ENCODE data around the gene RNF169. TPM values are rescaled to one million over a fixed set of nuclear protein-coding genes. Genes with fewer than 3 reads are reported as not detected.
"Not testable (repeated sequence)": the region's sequence is repeated elsewhere in the genome, so short reads cannot be mapped to it uniquely, and the experiment has no call there.

The RNF169 gene
- total RNA-seq, 1 experiment from 2014 or later, result 5.1 TPM

DNA sequence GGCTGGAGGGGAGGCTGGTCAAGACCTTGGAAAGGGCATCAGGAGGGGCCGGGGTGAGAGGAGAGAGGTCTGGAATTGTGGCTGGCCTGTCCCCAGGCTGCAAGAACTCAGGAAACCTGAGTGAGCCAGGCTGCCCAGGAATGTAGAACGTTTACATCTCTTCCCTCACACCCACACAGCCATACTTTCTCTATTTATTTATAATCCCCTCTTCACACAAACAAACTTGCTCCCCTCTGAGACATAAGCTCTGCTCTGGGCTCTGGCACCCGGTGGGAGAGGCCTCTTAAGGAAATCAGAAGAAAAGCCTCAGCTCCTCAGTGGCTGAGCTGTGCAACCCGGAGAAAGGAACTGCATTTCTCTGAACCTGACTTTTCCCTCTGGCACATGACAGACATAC, 22.9 kb upstream of the RNF169 start:
- no peak for DNase-seq (ENCODE audit: low read depth)
- in situ Hi-C loops (cut with HindIII; ENCODE audit: low pct_unique_long_range_greater_than_20kb, low sequenced_read_pairs), result no loop called here

DNA sequence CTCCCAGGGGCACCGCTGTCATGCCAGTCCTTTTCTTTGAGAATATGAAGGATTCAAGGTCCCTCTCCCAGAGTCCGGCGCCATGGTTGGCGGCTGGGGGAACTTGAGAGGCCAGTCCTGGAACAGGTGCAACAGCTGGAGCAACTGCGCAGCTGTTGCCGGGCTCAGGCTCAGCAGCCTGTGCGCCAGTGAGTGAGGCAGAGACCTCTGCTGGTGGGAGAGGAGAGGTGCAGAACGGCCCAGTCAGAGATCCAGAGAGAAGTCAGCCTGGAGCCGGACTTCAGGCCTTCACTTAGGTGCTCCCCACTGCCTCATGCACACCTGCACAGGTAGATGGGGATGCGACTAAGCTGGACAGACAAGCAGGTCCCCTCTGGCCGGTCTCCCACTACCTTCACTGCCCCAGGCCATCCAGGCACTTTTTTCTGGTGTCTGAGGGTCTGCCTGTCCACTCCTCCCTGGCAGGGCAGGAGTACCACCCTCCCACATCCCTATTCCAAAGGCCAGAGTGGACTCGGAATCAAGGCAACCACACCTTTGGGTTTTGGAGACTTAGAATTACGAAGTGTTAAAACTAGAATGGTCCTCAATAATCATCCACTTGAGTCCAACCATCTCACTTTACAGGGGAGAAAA, 22.0 kb upstream of the RNF169 start:
- in situ Hi-C loops (cut with HindIII; ENCODE audit: low pct_unique_long_range_greater_than_20kb, low sequenced_read_pairs), result no loop called here
- DNase-seq (ENCODE audit: low read depth), result peak; percentile 26

DNA sequence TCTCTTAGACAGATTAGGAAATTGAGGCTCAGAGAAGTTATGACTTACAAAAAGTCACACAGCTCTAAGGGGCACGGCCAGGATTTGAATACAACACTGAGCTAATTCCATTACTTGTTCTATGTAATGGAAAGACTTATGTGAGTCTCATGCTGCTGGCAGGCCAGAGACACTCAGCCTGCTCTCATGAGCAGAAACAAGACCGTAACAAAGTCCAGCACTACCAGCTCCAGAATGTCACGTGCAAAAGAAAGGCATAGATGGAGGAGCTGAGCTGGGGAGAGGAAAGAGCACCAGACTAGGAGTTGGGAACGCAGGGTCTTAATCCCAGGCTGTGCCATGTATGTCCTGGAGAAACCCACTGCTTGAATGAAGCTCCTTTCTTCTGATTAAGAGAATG, 19.3 kb upstream of the RNF169 start:
- in situ Hi-C loops (cut with HindIII; ENCODE audit: low pct_unique_long_range_greater_than_20kb, low sequenced_read_pairs), result no loop called here

DNA sequence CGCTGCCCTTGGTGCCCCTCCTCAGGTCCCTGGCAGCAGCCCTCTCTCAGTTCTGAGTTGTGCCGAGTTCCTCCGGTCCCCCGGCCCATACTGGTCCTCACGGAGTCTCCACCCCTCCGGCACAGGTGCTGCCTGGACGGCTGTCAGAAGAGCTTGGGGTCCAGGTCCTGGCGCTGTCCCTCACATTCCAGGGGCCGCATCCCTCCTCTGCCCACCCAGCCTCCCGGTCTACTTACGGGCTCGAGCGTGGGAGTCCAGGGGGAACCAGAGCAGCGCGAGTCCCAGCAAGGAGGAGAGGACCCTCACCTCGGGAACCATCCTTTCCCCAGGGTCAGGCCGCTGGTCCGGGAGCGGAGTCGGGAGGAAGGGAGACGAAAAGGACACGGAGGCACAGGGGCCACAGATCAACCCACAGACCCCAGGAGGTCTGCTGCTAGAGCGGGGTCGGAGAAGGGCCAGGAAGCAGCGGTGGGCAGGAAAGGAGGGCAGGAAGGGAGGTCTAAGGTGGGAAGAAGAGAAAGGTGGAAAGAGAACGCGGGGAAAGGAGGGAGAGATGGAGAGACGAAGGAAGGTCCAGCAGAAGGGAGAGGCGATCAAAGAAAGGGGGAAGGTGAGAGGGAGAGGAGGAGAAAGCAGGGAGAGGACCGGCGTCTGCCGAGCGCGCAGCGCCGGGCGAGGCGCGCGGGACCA, 17.9 kb upstream of the RNF169 start:
- in situ Hi-C loops (cut with HindIII; ENCODE audit: low pct_unique_long_range_greater_than_20kb, low sequenced_read_pairs), result no loop called here
- DNase-seq (ENCODE audit: low read depth), result no peak

More for the DNA sequence above, 19.3 kb upstream of the RNF169 start:
- no peak for DNase-seq (ENCODE audit: low read depth)

DNA sequence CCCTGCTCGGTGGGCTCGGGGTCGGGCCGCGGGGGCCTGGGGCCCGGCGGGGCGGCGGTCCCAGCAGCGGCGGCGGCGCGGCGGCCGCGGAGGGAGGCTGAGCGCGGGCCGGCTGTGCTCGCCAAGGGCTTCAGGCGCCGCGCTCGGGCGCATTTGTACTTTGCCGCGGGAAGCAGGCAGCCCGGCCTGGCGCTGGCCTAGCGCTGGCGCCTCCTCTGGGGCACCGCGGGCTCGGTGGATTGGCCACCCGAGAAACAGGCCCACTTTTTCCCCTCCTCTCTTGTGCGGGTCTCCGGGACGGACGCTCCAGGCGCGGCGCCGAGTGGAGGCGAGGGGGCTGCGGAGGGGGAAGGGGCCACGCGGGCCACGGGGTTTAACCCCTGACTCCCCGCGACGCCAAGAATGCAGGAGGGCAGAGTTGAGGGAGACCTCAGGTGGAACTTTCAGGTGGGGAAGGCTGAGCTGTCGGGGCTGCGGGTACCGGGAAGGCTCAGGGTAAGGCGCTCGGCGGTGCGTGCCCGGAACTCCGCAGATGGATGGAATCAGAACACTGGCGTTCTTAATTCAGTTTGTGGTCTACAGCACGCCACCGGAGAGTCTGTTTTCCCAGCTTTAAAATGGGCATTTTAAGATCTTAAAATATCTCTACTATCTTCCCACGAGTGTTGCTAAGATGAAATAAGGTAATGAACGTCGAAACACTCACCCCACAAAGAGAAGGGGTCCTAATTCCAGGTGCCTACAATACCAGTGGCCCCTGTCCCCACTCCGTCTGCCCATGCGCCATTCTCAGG, 17.2 kb upstream of the RNF169 start, which contains the start of gene CHRDL2:
Gene CHRDL2, minus strand, starts transcription at position 126 of the 794 bp plus-strand sequence. CDS start 538 bp downstream, outside the sequence.
- in situ Hi-C loops (cut with HindIII; ENCODE audit: low pct_unique_long_range_greater_than_20kb, low sequenced_read_pairs), result no loop called here
- DNase-seq (ENCODE audit: low read depth), result no peak

DNA sequence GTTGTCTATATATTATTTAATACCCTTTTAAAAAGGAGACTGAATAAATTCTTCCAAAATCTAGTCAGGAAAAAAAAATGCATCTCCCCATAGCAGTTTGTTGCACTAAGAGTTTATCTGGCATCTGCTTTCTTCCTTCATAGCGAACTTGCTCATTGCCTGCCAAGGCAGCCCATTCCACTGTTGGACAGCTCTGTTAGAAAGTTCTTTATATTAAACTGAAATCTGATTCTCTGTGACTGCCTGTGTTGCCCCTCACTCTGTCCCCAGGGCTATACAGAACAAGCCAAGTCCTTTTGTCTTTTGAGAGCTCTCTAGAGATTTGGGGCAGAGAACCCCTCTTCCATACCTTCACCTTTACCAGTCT, 14.1 kb upstream of the RNF169 start:
- no peak for DNase-seq (ENCODE audit: low read depth)
- in situ Hi-C loops (cut with HindIII; ENCODE audit: low pct_unique_long_range_greater_than_20kb, low sequenced_read_pairs), result no loop called here

GRCh38 chr11:74735365-74735928, 13.2 kb upstream of the RNF169 start:
- no peak for DNase-seq (ENCODE audit: low read depth)

DNA sequence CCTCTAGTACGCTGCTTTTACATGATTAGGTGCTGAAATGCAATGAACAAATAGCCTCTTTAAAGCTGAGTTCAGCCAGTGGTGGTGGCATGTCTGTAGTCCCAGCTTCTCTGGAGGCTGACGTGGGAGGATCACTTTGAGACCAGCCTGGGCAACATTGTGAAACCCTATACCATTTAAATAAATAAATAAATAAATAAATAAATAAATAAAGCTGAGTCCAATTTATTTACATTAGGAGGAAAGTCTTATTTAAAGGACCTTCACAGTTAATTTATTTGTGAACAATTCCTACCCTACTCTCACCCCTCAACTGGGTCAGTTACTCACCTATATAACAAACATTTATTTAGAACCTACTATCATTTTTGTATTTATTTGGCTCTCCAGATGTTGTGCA, 12.6 kb upstream of the RNF169 start:
- DNase-seq (ENCODE audit: low read depth), result no peak
- in situ Hi-C loops (cut with HindIII; ENCODE audit: low pct_unique_long_range_greater_than_20kb, low sequenced_read_pairs), result no loop called here

More at GRCh38 chr11:74735365-74735928, 13.2 kb upstream of the RNF169 start:
- in situ Hi-C loops (cut with HindIII; ENCODE audit: low pct_unique_long_range_greater_than_20kb, low sequenced_read_pairs), result no loop called here

DNA sequence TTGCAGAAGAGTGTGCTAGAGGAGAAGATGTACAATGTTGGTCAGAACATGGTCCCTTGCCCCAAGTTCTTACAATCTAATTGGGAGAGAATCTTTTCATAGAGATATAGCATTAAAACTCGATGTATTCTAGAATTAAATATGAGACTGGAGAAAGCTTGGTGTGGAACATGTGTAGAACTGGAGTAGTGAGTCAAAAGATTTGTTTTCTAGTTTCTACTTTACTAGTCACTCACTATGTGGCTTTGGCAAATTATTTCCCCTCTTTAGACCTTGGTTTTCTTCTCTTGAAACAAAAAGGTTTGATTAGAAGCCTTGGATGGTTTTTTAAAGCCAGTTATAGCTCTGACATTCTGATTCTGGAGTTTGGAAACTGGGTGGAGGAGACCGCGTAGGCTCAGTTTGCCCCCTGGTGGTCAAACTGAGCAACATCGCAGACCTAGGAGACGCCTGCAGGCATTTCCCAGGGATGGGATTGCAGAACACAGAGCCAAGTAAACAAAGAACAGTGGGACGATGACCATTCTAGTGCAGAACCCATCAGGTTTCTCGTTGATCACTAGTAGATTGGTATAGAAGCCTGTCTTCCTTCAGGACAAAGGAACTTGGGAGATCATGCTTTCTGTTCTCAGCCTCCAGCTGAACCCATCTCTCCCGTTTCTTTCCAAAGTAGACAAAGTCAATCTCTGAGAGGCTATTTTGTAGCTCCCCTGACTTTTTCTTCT, 8.9 kb upstream of the RNF169 start:
- in situ Hi-C loops (cut with HindIII; ENCODE audit: low pct_unique_long_range_greater_than_20kb, low sequenced_read_pairs), result no loop called here
- peak; percentile 35 for DNase-seq (ENCODE audit: low read depth)

DNA sequence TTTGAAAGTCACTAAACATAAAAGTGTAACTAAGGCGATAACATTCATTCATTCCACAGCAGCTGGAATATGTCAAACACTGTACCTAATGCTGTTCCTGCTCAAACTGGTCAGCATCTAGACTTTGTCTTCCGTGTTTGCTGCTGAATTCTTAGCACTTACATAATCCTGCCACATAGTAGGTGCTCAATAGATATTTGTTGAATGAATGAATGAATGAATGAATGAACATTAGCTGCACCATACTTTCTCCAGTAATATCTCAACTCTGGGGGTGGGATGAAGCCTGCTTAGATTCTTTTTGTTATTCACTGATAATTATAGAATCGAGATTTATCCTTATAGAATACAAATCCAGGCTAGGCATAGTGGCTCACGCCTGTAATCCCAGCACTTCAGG, 6.6 kb upstream of the RNF169 start:
- DNase-seq (ENCODE audit: low read depth), result no peak
- in situ Hi-C loops (cut with HindIII; ENCODE audit: low pct_unique_long_range_greater_than_20kb, low sequenced_read_pairs), result no loop called here

- in situ Hi-C loops (cut with HindIII; ENCODE audit: low pct_unique_long_range_greater_than_20kb, low sequenced_read_pairs), result no loop called here
- no peak for DNase-seq (ENCODE audit: low read depth)
Measured at GRCh38 chr11:74743640-74744039, 5.0 kb upstream of the RNF169 start.

DNA sequence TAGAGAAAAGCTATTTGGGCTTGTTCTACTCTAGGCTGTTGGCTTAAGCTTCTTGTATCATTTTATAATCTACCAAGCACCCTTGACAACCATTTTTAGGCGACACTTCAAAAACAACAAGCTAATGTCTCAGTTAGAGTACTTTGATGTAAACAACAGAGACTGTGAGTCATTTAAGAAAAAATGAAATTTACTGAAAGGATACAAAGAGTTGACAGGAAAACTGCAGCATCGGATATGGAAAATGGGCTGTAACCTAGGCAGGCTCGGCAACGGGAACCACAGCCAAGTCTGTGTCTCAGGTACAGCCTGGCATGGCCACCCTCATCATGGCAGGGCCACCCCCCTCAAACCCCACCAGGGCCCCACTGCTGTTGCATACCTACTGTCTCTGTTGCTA, 4.4 kb upstream of the RNF169 start:
- no peak for DNase-seq (ENCODE audit: low read depth)
- in situ Hi-C loops (cut with HindIII; ENCODE audit: low pct_unique_long_range_greater_than_20kb, low sequenced_read_pairs), result no loop called here

GRCh38 chr11:74746868-74747267, 1.8 kb upstream of the RNF169 start:
- in situ Hi-C loops (cut with HindIII; ENCODE audit: low pct_unique_long_range_greater_than_20kb, low sequenced_read_pairs), result no loop called here
- no peak for DNase-seq (ENCODE audit: low read depth)

DNA sequence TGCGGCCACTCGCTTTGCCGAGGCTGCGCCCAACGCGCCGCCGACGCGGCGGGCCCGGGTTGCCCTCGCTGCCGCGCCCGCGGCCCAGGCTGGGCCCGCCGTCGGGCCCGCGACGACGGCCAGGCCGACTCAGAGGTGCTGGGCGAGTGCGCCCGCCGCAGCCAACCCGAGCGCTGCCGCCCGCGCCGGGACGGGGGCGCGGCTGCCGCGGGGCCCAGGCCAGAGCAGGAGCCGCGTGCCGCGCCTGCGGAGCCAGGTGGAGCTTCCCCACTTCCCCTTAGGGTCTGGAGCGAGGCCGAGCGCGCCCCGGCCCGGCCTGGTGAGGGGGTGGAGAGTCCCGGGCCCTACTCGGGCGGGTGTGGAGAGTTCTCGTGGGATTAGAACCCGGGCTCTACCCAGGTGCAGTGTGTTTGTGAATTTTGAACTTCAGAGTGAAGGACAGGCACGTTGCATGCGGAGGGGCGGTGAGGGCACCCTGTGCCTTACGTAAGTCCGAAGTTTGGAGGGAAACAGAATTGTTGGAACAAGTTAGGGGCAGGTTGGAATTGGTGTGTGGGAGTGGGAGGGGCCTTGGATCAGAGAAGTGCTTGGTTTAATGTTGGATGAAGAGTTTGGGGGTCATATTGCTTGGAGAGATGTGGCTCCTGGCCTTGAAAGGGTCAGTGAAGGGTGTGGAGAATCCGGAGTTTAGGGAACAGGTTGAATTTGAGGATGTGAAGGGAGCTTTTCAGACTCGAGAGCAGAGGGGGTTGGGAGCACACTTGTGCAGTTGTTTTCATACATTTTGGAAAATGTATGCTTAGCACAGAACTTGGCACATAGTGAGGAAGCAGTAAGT, 697 bp downstream of the RNF169 start:
- peak; percentile 53 for DNase-seq (ENCODE audit: low read depth)
- in situ Hi-C loops (cut with HindIII; ENCODE audit: low pct_unique_long_range_greater_than_20kb, low sequenced_read_pairs), result no loop called here

GRCh38 chr11:74749965-74750296, 1.3 kb downstream of the RNF169 start:
- in situ Hi-C loops (cut with HindIII; ENCODE audit: low pct_unique_long_range_greater_than_20kb, low sequenced_read_pairs), result no loop called here
- no peak for DNase-seq (ENCODE audit: low read depth)

GRCh38 chr11:74750598-74750997, 1.9 kb downstream of the RNF169 start:
- DNase-seq (ENCODE audit: low read depth); in situ Hi-C loops (cut with HindIII; ENCODE audit: low pct_unique_long_range_greater_than_20kb, low sequenced_read_pairs): not testable (repeated sequence)

DNA sequence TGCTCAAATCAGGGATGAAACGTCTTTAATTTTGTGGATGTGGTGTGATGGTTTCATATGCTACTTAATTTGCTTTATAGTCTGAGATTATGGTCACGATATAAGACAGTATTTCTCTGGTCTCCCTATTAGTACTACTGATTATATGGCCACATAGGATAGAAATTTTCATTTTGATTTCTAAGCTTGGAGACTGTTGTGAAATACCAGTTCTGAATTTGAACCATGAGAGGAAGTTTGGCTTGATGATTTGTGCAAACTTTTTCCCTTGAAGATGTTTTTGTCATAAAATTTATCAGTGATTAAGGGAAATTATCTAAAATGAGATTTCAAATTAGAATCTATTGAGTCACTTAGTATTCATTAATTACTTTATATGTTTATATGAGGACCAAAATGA, 2.7 kb downstream of the RNF169 start:
- no peak for DNase-seq (ENCODE audit: low read depth)
- in situ Hi-C loops (cut with HindIII; ENCODE audit: low pct_unique_long_range_greater_than_20kb, low sequenced_read_pairs), result no loop called here
